ENCODE data around the gene CPNE4. TPM values are rescaled to one million over a fixed set of nuclear protein-coding genes. Genes with fewer than 3 reads are reported as not detected.

Gene CPNE4
- total and polyA plus RNA-seq, 2 donors (not counting 3 experiments of a cell fraction or from before 2014, with no cell fraction given): not detected

DNA sequence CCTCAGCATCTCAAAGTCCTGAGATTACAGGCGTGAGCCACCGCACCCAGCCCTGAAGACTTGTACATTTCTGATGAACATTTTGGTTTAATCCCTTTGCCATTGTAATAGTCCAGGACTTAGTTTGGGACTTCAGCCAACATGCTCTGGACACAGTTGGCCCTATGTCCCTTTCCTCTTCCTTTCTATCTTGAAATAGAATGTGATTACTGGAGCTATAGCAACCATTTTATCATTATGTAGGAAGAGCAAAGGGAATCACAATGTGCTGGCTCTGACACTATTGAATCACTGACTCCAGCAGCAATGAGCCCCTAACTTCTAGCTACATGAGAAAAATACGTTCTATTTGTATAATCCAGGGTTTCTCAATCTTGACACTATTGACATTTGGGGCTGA is 497.3 kb downstream of the CPNE4 start:
- Histone ChIP-seq H3K9ac (replicated peaks; ENCODE audit: extremely low read depth, insufficient read depth, low read length) (no peak overlapping the region), H3K4me3 (replicated peaks in 1 of 3; ENCODE audit: insufficient read depth in 1 of 3, low read depth in 1 of 3, low read length in 3 of 3) (no peak overlapping the region), H3K27me3 (ENCODE audit: control insufficient read depth in 2 of 2, insufficient read depth in 2 of 2, low read length in 2 of 2) (peaks cover 0 to 5% of the 10 kb centered on the region in 2 experiments), H3K9me1 (replicated peaks; ENCODE audit: control insufficient read depth, extremely low read depth, insufficient read depth, low read length) (no peaks in the 10 kb centered on the region), H3K4me1 (ENCODE audit: control insufficient read depth, extremely low read depth, insufficient read depth, low read length) (no peaks in the 10 kb centered on the region), H2AFZ (ENCODE audit: low read depth, low read length) (no peak overlapping the region), H3K9me3 (replicated peaks; ENCODE audit: control insufficient read depth, insufficient read depth, low read length) (no peaks in the 10 kb centered on the region), H3K4me2 (ENCODE audit: insufficient read depth, low read length) (no peak overlapping the region), H3K27ac (ENCODE audit: insufficient read depth, low read depth, low read length) (no peak overlapping the region), H3K36me3 (ENCODE audit: control insufficient read depth in 2 of 2, extremely low read depth in 1 of 2, insufficient read depth in 2 of 2, low read length in 2 of 2) (no peaks in the 10 kb centered on the region), H4K20me1 (replicated peaks; ENCODE audit: control insufficient read depth, extremely low read depth, insufficient read depth, low read length) (no peaks in the 10 kb centered on the region), H3K79me2 (ENCODE audit: control insufficient read depth, insufficient read depth, low read length) (no peaks in the 10 kb centered on the region)
- dilution Hi-C loops (cut with MboI; ENCODE audit: extremely low pct_ligation_motif_present, low sequenced_read_pairs): no loop called here
- CTCF ChIA-PET: no interaction called here
- BruUV-seq (replicated peaks): no TSS peak
- no peak for TF ChIP-seq GATA2 (IDR thresholded peaks at IDR 0.05; ENCODE audit: insufficient read depth, insufficient read length, low read depth, low read length)
- no peak for TF ChIP-seq POLR2AphosphoS5 (IDR thresholded peaks at IDR 0.05; ENCODE audit: insufficient read depth, low read depth, low read length)
- TF ChIP-seq JUN (IDR thresholded peaks at IDR 0.05; ENCODE audit: borderline replicate concordance, insufficient read depth, insufficient read length, low read depth): no peak
- no peak for TF ChIP-seq FOS (IDR thresholded peaks at IDR 0.05; ENCODE audit: borderline replicate concordance, insufficient read depth, low read length)
- TF ChIP-seq, protein P1, sequence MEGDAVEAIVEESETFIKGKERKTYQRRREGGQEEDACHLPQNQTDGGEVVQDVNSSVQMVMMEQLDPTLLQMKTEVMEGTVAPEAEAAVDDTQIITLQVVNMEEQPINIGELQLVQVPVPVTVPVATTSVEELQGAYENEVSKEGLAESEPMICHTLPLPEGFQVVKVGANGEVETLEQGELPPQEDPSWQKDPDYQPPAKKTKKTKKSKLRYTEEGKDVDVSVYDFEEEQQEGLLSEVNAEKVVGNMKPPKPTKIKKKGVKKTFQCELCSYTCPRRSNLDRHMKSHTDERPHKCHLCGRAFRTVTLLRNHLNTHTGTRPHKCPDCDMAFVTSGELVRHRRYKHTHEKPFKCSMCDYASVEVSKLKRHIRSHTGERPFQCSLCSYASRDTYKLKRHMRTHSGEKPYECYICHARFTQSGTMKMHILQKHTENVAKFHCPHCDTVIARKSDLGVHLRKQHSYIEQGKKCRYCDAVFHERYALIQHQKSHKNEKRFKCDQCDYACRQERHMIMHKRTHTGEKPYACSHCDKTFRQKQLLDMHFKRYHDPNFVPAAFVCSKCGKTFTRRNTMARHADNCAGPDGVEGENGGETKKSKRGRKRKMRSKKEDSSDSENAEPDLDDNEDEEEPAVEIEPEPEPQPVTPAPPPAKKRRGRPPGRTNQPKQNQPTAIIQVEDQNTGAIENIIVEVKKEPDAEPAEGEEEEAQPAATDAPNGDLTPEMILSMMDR (IDR thresholded peaks at IDR 0.05; ENCODE audit: extremely low read depth in 1 of 2, insufficient read depth in 1 of 2, low read depth in 1 of 2, low read length in 2 of 2): no peak
- POLR2A ChIA-PET: no interaction called here
- DNase-seq (ENCODE audit: low read depth, low spot score) (no peak), FAIRE-seq (no peak)
- intact Hi-C loops (cut with micrococcal nuclease): no loop called here

DNA sequence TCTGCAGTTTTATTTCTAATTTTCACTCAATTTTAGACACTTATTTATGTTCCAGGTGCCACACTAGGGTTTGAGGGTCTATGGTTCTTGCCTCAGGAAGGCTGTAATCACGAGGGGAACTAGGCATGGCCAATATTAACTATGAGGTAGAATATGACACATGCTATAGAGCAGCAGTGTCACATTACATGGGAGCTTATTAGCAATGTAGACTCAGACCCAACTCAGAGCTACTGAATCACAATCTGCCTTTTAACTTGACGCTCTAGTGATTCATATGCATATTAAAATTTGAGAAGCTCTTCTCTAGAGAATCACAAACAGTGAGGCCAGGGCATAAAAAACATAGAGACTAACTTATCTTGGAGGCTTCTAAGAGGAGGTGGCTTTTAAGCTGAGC is 499.2 kb downstream of the CPNE4 start:
- ChIA-PET CTCF (interaction anchor here (1.2 to 1.7 kb wide), 2 partner anchors 9 to 15 kb away, joined by 3 to 6 read pairs; no protein-coding TSS in a partner anchor), POLR2A (no interaction called here)

More for the DNA sequence above, 499.2 kb downstream of the CPNE4 start:
- dilution Hi-C loops (cut with MboI; ENCODE audit: extremely low pct_ligation_motif_present, low sequenced_read_pairs) (no loop called here), intact Hi-C loops (cut with micrococcal nuclease) (no loop called here)
- Histone ChIP-seq H3K9me3 (replicated peaks; ENCODE audit: control insufficient read depth, insufficient read depth, low read length) (no peaks in the 10 kb centered on the region), H3K79me2 (ENCODE audit: control insufficient read depth, insufficient read depth, low read length) (no peaks in the 10 kb centered on the region), H3K4me2 (ENCODE audit: insufficient read depth, low read length) (no peak overlapping the region), H4K20me1 (replicated peaks; ENCODE audit: control insufficient read depth, extremely low read depth, insufficient read depth, low read length) (no peaks in the 10 kb centered on the region), H3K4me1 (ENCODE audit: control insufficient read depth, extremely low read depth, insufficient read depth, low read length) (no peaks in the 10 kb centered on the region), H3K27ac (ENCODE audit: insufficient read depth, low read depth, low read length) (no peak overlapping the region), H3K36me3 (ENCODE audit: control insufficient read depth in 2 of 2, extremely low read depth in 1 of 2, insufficient read depth in 2 of 2, low read length in 2 of 2) (no peaks in the 10 kb centered on the region), H2AFZ (ENCODE audit: low read depth, low read length) (no peak overlapping the region), H3K4me3 (replicated peaks in 1 of 3; ENCODE audit: insufficient read depth in 1 of 3, low read depth in 1 of 3, low read length in 3 of 3) (no peak overlapping the region), H3K27me3 (ENCODE audit: control insufficient read depth in 2 of 2, insufficient read depth in 2 of 2, low read length in 2 of 2) (peaks cover 2 to 5% of the 10 kb centered on the region in 2 experiments), H3K9ac (replicated peaks; ENCODE audit: extremely low read depth, insufficient read depth, low read length) (no peak overlapping the region), H3K9me1 (replicated peaks; ENCODE audit: control insufficient read depth, extremely low read depth, insufficient read depth, low read length) (no peaks in the 10 kb centered on the region)
- BruUV-seq (replicated peaks): no TSS peak
- TF ChIP-seq GATA2 (IDR thresholded peaks at IDR 0.05; ENCODE audit: insufficient read depth, insufficient read length, low read depth, low read length): no peak
- TF ChIP-seq EZH2 (IDR thresholded peaks at IDR 0.05; ENCODE audit: borderline replicate concordance, low read depth, low read length, severe bottlenecking): no peak
- TF ChIP-seq POLR2AphosphoS5 (IDR thresholded peaks at IDR 0.05; ENCODE audit: insufficient read depth, low read depth, low read length): no peak
- TF ChIP-seq, protein P1 (IDR thresholded peaks at IDR 0.05; ENCODE audit: extremely low read depth in 1 of 2, insufficient read depth in 1 of 2, low read depth in 1 of 2, low read length in 2 of 2): no peak
- no peak for TF ChIP-seq MYC (IDR thresholded peaks at IDR 0.05; ENCODE audit: low read depth, low read length)
- TF ChIP-seq JUN (IDR thresholded peaks at IDR 0.05; ENCODE audit: borderline replicate concordance, insufficient read depth, insufficient read length, low read depth): no peak
- TF ChIP-seq, protein P2, sequence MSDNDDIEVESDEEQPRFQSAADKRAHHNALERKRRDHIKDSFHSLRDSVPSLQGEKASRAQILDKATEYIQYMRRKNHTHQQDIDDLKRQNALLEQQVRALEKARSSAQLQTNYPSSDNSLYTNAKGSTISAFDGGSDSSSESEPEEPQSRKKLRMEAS (IDR thresholded peaks at IDR 0.05; ENCODE audit: insufficient read depth, insufficient read length): no peak
- TF ChIP-seq FOS (IDR thresholded peaks at IDR 0.05; ENCODE audit: borderline replicate concordance, insufficient read depth, low read length): no peak
- TF ChIP-seq POLR2A (IDR thresholded peaks at IDR 0.05; ENCODE audit: low read depth, low read length): no peak
- FAIRE-seq: no peak
- no peak for DNase-seq (ENCODE audit: low read depth, low spot score)

Data from endothelial cell of umbilical vein (primary cell).